HepG2 (cell line): ENCODE measurements around the gene CTIF. TPM values are rescaled to one million over a fixed set of nuclear protein-coding genes. Genes with fewer than 3 reads are reported as not detected.

Experiments
- DPF2 ChIP-seq: sonication (generic); formaldehyde crosslinking; IDR thresholded peaks from 2 replicates; pipeline ENCODE4 v1.4.0; 2020; ENCODE audit warnings: mild to moderate bottlenecking, low read depth, missing genetic modification reagents, borderline replicate concordance
- HOXA5 ChIP-seq: sonication (generic); formaldehyde crosslinking; IDR thresholded peaks from 2 replicates; pipeline ENCODE4 v1.4.0; 2020; ENCODE audit warnings: missing genetic modification reagents
- JUND ChIP-seq: sonication (generic); formaldehyde crosslinking; IDR thresholded peaks from 2 replicates; pipeline ENCODE4 v1.8.0; 2022; ENCODE audit warnings: mild to moderate bottlenecking, missing genetic modification reagents
- NFRKB ChIP-seq: fragments of 450-650 bp; IDR thresholded peaks from 2 replicates; pipeline ENCODE4 v1.6.1; 2017
- NPAS2 ChIP-seq: sonication (generic); formaldehyde crosslinking; IDR thresholded peaks from 2 replicates; pipeline ENCODE4 v1.8.0; 2022; ENCODE audit warnings: mild to moderate bottlenecking, missing genetic modification reagents, borderline replicate concordance
- SIX4 ChIP-seq: sonication (generic); formaldehyde crosslinking; IDR thresholded peaks from 2 replicates; pipeline ENCODE4 v1.4.0; 2020; ENCODE audit warnings: missing genetic modification reagents
- USF2 ChIP-seq, 2 experiments: sonication (generic) in 1 of 2; formaldehyde crosslinking in 1 of 2; IDR thresholded peaks; 2 replicates each; pipeline versions ENCODE4 v1.5.1 to v1.6.1; 2011 to 2020; ENCODE audit warnings: borderline replicate concordance in 1 of 2, low read depth in 1 of 2, low read length in 1 of 2, mild to moderate bottlenecking in 1 of 2, missing genetic modification reagents in 1 of 2, moderate library complexity in 1 of 2
- ZNF160 ChIP-seq: sonication (generic); formaldehyde crosslinking; IDR thresholded peaks from 2 replicates; pipeline ENCODE4 v1.8.0; 2022; ENCODE audit warnings: mild to moderate bottlenecking, inconsistent platforms, missing genetic modification reagents
- ZNF205 ChIP-seq: IDR thresholded peaks from 2 replicates; pipeline ENCODE4 v1.6.1; 2018; ENCODE audit warnings: missing biosample characterization, missing genetic modification reagents
- ZNF775 ChIP-seq: sonication (generic); formaldehyde crosslinking; IDR thresholded peaks from 2 replicates; pipeline ENCODE4 v1.4.0; 2020; ENCODE audit warnings: missing genetic modification reagents, mild to moderate bottlenecking, moderate library complexity, borderline replicate concordance
- polyA plus RNA-seq, 8 experiments: library from polyadenylated mRNA; depleted of rRNA in 3 of 8; stranded (reverse) in 7 of 8; unstranded in 1 of 8; fragments of >200 nt; fragmentation: Illumina TruSeq in 4 of 8; extraction: Trizol in 4 of 8; gene quantifications; 2 replicates each; pipeline versions ENCODE4 v1.2.1 to v1.2.3, GENCODE V29; 2011 to 2016; ENCODE audit warnings: low read depth in 4 of 8, missing spikeins in 1 of 8, mixed read lengths in 1 of 8; ENCODE audit not compliant: insufficient read depth in 1 of 8
- total RNA-seq, 5 experiments: library from RNA; depleted of rRNA; stranded (reverse); fragments of >200 nt; fragmentation: Illumina TruSeq; extraction: Trizol; gene quantifications; 2 replicates each; pipeline ENCODE4 v1.2.3, GENCODE V29; 2016; ENCODE audit warnings: low read depth in 1 of 5
- TF ChIP-seq, protein P1 (sequence below): sonication (generic); formaldehyde crosslinking; IDR thresholded peaks from 2 replicates; pipeline ENCODE4 v1.8.1; 2023; ENCODE audit warnings: missing genetic modification reagents, inconsistent platforms, borderline replicate concordance
- TF ChIP-seq, protein P2 (sequence below): sonication (generic); formaldehyde crosslinking; IDR thresholded peaks from 2 replicates; pipeline ENCODE4 v1.9.0; 2021; ENCODE audit warnings: missing genetic modification reagents, borderline replicate concordance
- TF ChIP-seq, protein P3 (sequence below): IDR thresholded peaks from 2 replicates; pipeline ENCODE4 v1.6.1; 2016; ENCODE audit warnings: low read depth
- TF ChIP-seq, protein P4 (sequence below): sonication (generic); formaldehyde crosslinking; IDR thresholded peaks from 2 replicates; pipeline ENCODE4 v1.4.0; 2020; ENCODE audit warnings: missing genetic modification reagents
- TF ChIP-seq, protein P5 (sequence below): conservative IDR thresholded peaks from 2 replicates; pipeline ENCODE4 v1.6.1; 2018; ENCODE audit warnings: missing genetic modification reagents

CTIF gene
- total and polyA plus RNA-seq, 2 of the 13 experiments (the other 11 are each of a cell fraction or from before 2014, with no cell fraction given) = 18.2 to 28.0 TPM

GRCh38 chr18:48902023-48902855 lies 363.4 kb downstream of the CTIF start (continued):
- TF ChIP-seq ZNF205 (no peak), HOXA5 (0 out of 2 replicates have a peak, but pooled peaks have one; percentile 36), USF2 (IDR thresholded peaks at IDR 0.05; ENCODE audit: low read depth, low read length) (no peak), USF2 (CRISPR knock-in tag; IDR thresholded peaks at IDR 0.05; ENCODE audit: borderline replicate concordance) (no peak), NFRKB (no peak), JUND (peak; percentile 93), ZNF775 (0 out of 2 replicates have a peak, but pooled peaks have one; percentile 40), ZNF160 (no peak; the same call in 1 of the 2 replicates), NPAS2 (CRISPR knock-in tag) (no peak), SIX4 (peak; percentile 79), DPF2 (peak; percentile 80)
- TF ChIP-seq, protein P1, sequence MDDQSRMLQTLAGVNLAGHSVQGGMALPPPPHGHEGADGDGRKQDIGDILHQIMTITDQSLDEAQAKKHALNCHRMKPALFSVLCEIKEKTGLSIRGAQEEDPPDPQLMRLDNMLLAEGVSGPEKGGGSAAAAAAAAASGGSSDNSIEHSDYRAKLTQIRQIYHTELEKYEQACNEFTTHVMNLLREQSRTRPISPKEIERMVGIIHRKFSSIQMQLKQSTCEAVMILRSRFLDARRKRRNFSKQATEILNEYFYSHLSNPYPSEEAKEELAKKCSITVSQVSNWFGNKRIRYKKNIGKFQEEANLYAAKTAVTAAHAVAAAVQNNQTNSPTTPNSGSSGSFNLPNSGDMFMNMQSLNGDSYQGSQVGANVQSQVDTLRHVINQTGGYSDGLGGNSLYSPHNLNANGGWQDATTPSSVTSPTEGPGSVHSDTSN (CRISPR knock-in tag) = no peak
- TF ChIP-seq, protein P2, sequence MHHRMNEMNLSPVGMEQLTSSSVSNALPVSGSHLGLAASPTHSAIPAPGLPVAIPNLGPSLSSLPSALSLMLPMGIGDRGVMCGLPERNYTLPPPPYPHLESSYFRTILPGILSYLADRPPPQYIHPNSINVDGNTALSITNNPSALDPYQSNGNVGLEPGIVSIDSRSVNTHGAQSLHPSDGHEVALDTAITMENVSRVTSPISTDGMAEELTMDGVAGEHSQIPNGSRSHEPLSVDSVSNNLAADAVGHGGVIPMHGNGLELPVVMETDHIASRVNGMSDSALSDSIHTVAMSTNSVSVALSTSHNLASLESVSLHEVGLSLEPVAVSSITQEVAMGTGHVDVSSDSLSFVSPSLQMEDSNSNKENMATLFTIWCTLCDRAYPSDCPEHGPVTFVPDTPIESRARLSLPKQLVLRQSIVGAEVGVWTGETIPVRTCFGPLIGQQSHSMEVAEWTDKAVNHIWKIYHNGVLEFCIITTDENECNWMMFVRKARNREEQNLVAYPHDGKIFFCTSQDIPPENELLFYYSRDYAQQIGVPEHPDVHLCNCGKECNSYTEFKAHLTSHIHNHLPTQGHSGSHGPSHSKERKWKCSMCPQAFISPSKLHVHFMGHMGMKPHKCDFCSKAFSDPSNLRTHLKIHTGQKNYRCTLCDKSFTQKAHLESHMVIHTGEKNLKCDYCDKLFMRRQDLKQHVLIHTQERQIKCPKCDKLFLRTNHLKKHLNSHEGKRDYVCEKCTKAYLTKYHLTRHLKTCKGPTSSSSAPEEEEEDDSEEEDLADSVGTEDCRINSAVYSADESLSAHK (CRISPR knock-in tag) = no peak
- TF ChIP-seq, protein P3, sequence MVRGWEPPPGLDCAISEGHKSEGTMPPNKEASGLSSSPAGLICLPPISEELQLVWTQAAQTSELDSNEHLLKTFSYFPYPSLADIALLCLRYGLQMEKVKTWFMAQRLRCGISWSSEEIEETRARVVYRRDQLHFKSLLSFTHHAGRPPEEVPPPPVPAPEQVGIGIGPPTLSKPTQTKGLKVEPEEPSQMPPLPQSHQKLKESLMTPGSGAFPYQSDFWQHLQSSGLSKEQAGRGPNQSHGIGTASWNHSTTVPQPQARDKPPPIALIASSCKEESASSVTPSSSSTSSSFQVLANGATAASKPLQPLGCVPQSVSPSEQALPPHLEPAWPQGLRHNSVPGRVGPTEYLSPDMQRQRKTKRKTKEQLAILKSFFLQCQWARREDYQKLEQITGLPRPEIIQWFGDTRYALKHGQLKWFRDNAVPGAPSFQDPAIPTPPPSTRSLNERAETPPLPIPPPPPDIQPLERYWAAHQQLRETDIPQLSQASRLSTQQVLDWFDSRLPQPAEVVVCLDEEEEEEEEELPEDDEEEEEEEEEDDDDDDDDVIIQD = peak; percentile 60; the same call in 1 of the 2 replicates
- TF ChIP-seq, protein P4, sequence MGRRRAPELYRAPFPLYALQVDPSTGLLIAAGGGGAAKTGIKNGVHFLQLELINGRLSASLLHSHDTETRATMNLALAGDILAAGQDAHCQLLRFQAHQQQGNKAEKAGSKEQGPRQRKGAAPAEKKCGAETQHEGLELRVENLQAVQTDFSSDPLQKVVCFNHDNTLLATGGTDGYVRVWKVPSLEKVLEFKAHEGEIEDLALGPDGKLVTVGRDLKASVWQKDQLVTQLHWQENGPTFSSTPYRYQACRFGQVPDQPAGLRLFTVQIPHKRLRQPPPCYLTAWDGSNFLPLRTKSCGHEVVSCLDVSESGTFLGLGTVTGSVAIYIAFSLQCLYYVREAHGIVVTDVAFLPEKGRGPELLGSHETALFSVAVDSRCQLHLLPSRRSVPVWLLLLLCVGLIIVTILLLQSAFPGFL (CRISPR knock-in tag) = no peak
- TF ChIP-seq, protein P5, sequence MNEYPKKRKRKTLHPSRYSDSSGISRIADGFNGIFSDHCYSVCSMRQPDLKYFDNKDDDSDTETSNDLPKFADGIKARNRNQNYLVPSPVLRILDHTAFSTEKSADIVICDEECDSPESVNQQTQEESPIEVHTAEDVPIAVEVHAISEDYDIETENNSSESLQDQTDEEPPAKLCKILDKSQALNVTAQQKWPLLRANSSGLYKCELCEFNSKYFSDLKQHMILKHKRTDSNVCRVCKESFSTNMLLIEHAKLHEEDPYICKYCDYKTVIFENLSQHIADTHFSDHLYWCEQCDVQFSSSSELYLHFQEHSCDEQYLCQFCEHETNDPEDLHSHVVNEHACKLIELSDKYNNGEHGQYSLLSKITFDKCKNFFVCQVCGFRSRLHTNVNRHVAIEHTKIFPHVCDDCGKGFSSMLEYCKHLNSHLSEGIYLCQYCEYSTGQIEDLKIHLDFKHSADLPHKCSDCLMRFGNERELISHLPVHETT (CRISPR knock-in tag) = peak; percentile 48; the same call in 1 of the 2 replicates
